ENCODE results near the gene ARRB1.
A peak's percentile ranks its signal among the peaks of the same experiment; 100 is the strongest.

The ARRB1 gene

DNA sequence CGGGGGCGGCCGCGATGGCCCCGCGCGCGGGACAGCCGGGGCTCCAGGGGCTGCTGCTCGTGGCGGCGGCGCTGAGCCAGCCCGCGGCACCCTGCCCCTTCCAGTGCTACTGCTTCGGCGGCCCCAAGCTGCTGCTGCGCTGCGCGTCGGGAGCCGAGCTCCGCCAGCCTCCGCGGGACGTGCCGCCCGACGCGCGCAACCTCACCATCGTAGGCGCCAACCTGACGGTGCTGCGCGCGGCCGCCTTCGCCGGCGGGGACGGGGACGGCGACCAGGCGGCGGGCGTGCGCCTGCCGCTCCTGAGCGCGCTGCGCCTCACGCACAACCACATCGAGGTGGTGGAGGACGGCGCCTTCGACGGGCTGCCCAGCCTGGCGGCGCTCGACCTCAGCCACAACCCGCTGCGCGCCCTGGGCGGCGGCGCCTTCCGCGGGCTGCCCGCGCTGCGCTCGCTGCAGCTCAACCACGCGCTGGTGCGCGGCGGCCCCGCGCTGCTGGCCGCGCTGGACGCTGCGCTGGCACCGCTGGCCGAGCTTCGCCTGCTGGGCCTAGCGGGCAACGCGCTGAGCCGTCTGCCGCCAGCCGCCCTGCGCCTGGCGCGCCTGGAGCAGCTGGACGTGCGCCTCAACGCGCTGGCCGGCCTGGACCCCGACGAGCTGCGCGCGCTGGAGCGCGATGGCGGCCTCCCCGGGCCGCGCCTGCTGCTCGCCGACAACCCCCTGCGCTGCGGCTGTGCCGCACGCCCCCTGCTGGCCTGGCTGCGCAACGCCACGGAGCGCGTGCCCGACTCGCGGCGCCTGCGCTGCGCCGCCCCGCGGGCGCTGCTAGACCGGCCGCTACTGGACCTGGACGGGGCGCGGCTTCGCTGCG is 110.2 kb downstream of the ARRB1 start:
- Histone ChIP-seq H3K27ac (ENCODE audit: low read depth, low read length) (no peak overlapping the region), H3K4me3 (ENCODE audit: low read depth, low read length) (peak overlapping the region; percentile 74), H2BK5ac (ENCODE audit: low read depth, low read length, poor library complexity) (no peak overlapping the region), H3K14ac (ENCODE audit: low read length) (no peak overlapping the region), H3K9me3 (ENCODE audit: insufficient read depth, low read depth, low read length) (peaks cover 11% of the 10 kb centered on the region), H3K18ac (ENCODE audit: low read length) (no peak overlapping the region), H4K12ac (ENCODE audit: low read depth, low read length) (no peak overlapping the region), H2AK5ac (ENCODE audit: low read length) (no peak overlapping the region), H3K23ac (ENCODE audit: low read length) (no peak overlapping the region), H3K4ac (ENCODE audit: low read depth, low read length) (no peak overlapping the region), H4K8ac (ENCODE audit: low read depth, low read length) (no peak overlapping the region), H3K4me1 (ENCODE audit: control insufficient read depth in 1 of 2, insufficient read depth in 2 of 2, low read length in 2 of 2) (peaks cover 5 to 9% of the 10 kb centered on the region in 2 experiments), H3K79me2 (ENCODE audit: control insufficient read depth, insufficient read depth, low read length, poor library complexity) (no peaks in the 10 kb centered on the region), H2BK12ac (ENCODE audit: low read length) (no peak overlapping the region), H3K79me1 (ENCODE audit: low read length) (no peaks in the 10 kb centered on the region), H3K27me3 (ENCODE audit: insufficient read depth, low read length) (peaks cover 37% of the 10 kb centered on the region), H3K36me3 (ENCODE audit: control insufficient read depth in 1 of 2, insufficient read depth in 2 of 2, low read length in 2 of 2) (no peaks in the 10 kb centered on the region), H4K91ac (ENCODE audit: low read depth, low read length) (no peak overlapping the region), H3K4me2 (ENCODE audit: low read length) (peak overlapping the region; percentile 97), H3K9ac (ENCODE audit: low read length) (no peak overlapping the region), H2AFZ (ENCODE audit: insufficient read depth, low read length, poor library complexity) (peak overlapping the region; percentile 63), H2BK120ac (ENCODE audit: insufficient read depth, low read length, poor library complexity) (no peak overlapping the region)
- peak; percentile 85 to 97 for DNase-seq
- WGBS (ENCODE audit: extremely low coverage, insufficient coverage, insufficient read length): no CpG with 5 or more reads among the region's 140 CpGs

DNA sequence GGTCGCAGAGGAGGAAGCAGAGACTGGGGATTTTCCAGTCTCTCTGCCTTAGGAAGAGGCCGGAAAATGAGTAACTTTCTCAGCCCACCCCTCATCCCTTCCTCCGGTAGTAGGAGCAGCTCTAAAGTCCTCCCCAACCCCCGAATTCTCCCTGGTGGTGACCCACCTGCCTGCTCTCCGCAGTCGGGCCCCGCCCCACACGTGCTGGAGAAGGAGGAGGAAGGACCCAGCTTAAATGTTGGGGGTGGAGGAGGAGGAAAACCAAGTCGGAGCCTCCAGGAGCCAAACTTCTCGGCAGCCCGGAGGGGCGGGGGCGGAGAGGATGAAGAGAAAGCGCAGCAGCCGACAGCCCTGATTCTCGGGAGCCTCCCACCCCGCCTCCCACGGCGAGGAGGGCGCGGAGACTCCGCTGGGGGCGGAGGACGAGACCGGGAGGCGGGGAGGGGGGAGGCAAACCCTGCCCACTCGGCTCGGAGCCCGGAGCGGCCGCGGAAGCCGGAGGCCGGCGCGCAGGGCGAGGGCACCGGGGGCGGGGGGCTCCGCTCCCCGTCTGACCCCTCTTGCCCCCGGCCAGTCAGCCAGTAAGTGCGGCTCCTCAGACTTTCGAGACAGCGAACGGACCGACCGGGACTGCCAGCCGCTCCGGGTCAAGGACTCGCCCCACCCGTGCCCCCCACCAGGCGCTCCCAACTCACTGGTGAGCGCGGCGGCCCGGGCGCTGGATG is 111.0 kb downstream of the ARRB1 start, which contains the start of gene TPBGL:
Gene TPBGL, plus strand, starts transcription at position 464 of the 725 bp plus-strand sequence. CDS start 276 bp downstream, outside the sequence.
- Histone ChIP-seq H3K14ac (ENCODE audit: low read length) (no peak within 1 kb of the TSS), H3K23ac (ENCODE audit: low read length) (no peak within 1 kb of the TSS), H3K27me3 (ENCODE audit: insufficient read depth, low read length) (peaks cover 37% of the 10 kb centered on the region), H3K9ac (ENCODE audit: low read length) (no peak within 1 kb of the TSS), H3K36me3 (ENCODE audit: control insufficient read depth in 1 of 2, insufficient read depth in 2 of 2, low read length in 2 of 2) (no peaks in the 10 kb centered on the region), H4K91ac (ENCODE audit: low read depth, low read length) (no peak within 1 kb of the TSS), H3K4ac (ENCODE audit: low read depth, low read length) (no peak within 1 kb of the TSS), H2AK5ac (ENCODE audit: low read length) (no peak within 1 kb of the TSS), H3K4me1 (ENCODE audit: control insufficient read depth in 1 of 2, insufficient read depth in 2 of 2, low read length in 2 of 2) (peaks cover 5 to 9% of the 10 kb centered on the region in 2 experiments), H2BK120ac (ENCODE audit: insufficient read depth, low read length, poor library complexity) (no peak within 1 kb of the TSS), H3K9me3 (ENCODE audit: insufficient read depth, low read depth, low read length) (peaks cover 11% of the 10 kb centered on the region), H4K12ac (ENCODE audit: low read depth, low read length) (no peak within 1 kb of the TSS), H3K4me2 (ENCODE audit: low read length) (peak within 1 kb of the TSS; percentile 97), H4K8ac (ENCODE audit: low read depth, low read length) (no peak within 1 kb of the TSS), H3K79me2 (ENCODE audit: control insufficient read depth, insufficient read depth, low read length, poor library complexity) (no peaks in the 10 kb centered on the region), H3K79me1 (ENCODE audit: low read length) (no peaks in the 10 kb centered on the region), H3K27ac (ENCODE audit: low read depth, low read length) (no peak within 1 kb of the TSS), H3K4me3 (ENCODE audit: low read depth, low read length) (peak within 1 kb of the TSS; percentile 74), H2BK5ac (ENCODE audit: low read depth, low read length, poor library complexity) (no peak within 1 kb of the TSS), H2AFZ (ENCODE audit: insufficient read depth, low read length, poor library complexity) (peak within 1 kb of the TSS; percentile 28), H2BK12ac (ENCODE audit: low read length) (no peak within 1 kb of the TSS), H3K18ac (ENCODE audit: low read length) (no peak within 1 kb of the TSS)
- no CpG with 5 or more reads among the region's 58 CpGs for WGBS (ENCODE audit: extremely low coverage, insufficient coverage, insufficient read length)
- no peak for DNase-seq

DNA sequence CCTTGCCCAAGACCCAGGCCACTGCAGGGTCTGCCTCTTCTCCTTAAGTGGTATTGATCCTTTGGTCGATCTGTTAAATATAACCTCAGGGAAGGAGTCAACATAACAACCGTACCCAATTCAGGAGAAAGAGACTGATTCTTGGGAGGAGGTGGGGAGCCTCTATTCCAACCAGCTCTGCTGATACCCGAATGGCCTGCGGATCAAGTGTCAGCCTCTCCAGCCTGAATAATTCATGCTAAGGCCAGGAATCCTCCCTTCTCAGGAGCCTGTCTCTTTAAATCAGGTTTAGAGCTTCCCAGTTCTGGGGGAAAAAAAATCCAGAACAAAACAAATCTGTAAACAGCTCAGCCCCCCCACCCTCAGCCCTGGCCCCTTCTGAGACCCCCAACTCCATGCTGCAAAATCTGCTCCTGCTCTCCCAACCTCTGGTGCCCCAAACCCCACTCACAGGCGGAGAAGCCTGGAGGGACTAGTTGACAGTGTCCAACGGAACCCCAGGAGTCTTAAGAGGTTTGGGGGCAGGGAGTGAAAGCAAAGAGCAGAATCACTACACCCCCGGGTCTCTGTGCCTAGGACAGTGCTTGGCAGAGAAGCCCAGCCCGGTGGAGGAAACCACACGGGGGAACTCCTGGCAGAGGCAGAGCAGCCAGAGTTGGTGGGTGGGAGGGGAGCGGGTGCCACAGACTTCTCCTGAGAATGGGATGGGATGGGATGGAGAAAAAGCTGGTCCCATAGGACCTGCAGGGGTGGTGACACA is 111.8 kb downstream of the ARRB1 start:
- H4K12ac ChIP-seq (ENCODE audit: low read depth, low read length): no peak overlapping the region
- no peak for DNase-seq
- no peaks in the 10 kb centered on the region for H3K36me3 ChIP-seq (ENCODE audit: control insufficient read depth in 1 of 2, insufficient read depth in 2 of 2, low read length in 2 of 2)
- H2AK5ac ChIP-seq (ENCODE audit: low read length): no peak overlapping the region
- no peak overlapping the region for H2BK12ac ChIP-seq (ENCODE audit: low read length)
- no peak overlapping the region for H3K4me3 ChIP-seq (ENCODE audit: low read depth, low read length)
- H3K79me2 ChIP-seq (ENCODE audit: control insufficient read depth, insufficient read depth, low read length, poor library complexity): no peaks in the 10 kb centered on the region
- H3K18ac ChIP-seq (ENCODE audit: low read length): no peak overlapping the region
- H3K79me1 ChIP-seq (ENCODE audit: low read length): no peaks in the 10 kb centered on the region
- no peak overlapping the region for H3K14ac ChIP-seq (ENCODE audit: low read length)
- no peak overlapping the region for H3K4me2 ChIP-seq (ENCODE audit: low read length)
- no peak overlapping the region for H3K9ac ChIP-seq (ENCODE audit: low read length)
- peaks cover 37% of the 10 kb centered on the region for H3K27me3 ChIP-seq (ENCODE audit: insufficient read depth, low read length)
- peaks cover 11% of the 10 kb centered on the region for H3K9me3 ChIP-seq (ENCODE audit: insufficient read depth, low read depth, low read length)
- no peak overlapping the region for H2BK5ac ChIP-seq (ENCODE audit: low read depth, low read length, poor library complexity)
- H4K8ac ChIP-seq (ENCODE audit: low read depth, low read length): no peak overlapping the region
- H3K23ac ChIP-seq (ENCODE audit: low read length): no peak overlapping the region
- no peak overlapping the region for H2AFZ ChIP-seq (ENCODE audit: insufficient read depth, low read length, poor library complexity)
- H4K91ac ChIP-seq (ENCODE audit: low read depth, low read length): no peak overlapping the region
- H3K4ac ChIP-seq (ENCODE audit: low read depth, low read length): no peak overlapping the region
- H3K27ac ChIP-seq (ENCODE audit: low read depth, low read length): no peak overlapping the region
- H3K4me1 ChIP-seq (ENCODE audit: control insufficient read depth in 1 of 2, insufficient read depth in 2 of 2, low read length in 2 of 2): peaks cover 5 to 9% of the 10 kb centered on the region in 2 experiments
- WGBS (ENCODE audit: extremely low coverage, insufficient coverage, insufficient read length): no CpG with 5 or more reads among the region's 10 CpGs
- no peak overlapping the region for H2BK120ac ChIP-seq (ENCODE audit: insufficient read depth, low read length, poor library complexity)
